Activated T-helper 1 cell treated with anti-CD3 and anti-CD28 coated beads, Interleukin-12 subunit alpha, Interleukin-12 subunit beta, Interleukin-2, Interleukin-4 antibody, amounts not matched to agents 30 ng/mL and 10 ng/mL and 1 ng/mL, durations not matched to agents 14 hours and 24 hours and 36 hours (primary cell): ENCODE data around the gene GPRIN2. TPM values are rescaled to one million over a fixed set of nuclear protein-coding genes. Genes with fewer than 3 reads are reported as not detected.
"Not testable (repeated sequence)": the region's sequence is repeated elsewhere in the genome, so short reads cannot be mapped to it uniquely, and the experiment has no call there.

ENCODE experiments used
- DNase-seq: peaks from one replicate; pipeline ENCODE4 v3.0.0; 2021; ENCODE audit warnings: low spot score
- H3K27ac Mint-ChIP-seq: one replicate; pipeline ENCODE4 v1.8.0; 2021; ENCODE audit warnings: mild to moderate bottlenecking, mixed read lengths
- H3K27me3 Mint-ChIP-seq: one replicate; pipeline ENCODE4 v1.8.0; 2022; ENCODE audit warnings: mild to moderate bottlenecking, moderate library complexity, mixed read lengths; ENCODE audit not compliant: insufficient read depth
- H3K36me3 Mint-ChIP-seq: one replicate; pipeline ENCODE4 v1.8.0; 2021; ENCODE audit warnings: low read depth, mixed read lengths
- H3K4me1 Mint-ChIP-seq: one replicate; pipeline ENCODE4 v1.8.0; 2021; ENCODE audit warnings: low read depth, mixed read lengths
- H3K4me3 Mint-ChIP-seq: one replicate; pipeline ENCODE4 v1.8.0; 2021; ENCODE audit warnings: mild to moderate bottlenecking, moderate library complexity, mixed read lengths
- H3K9me3 Mint-ChIP-seq: one replicate; pipeline ENCODE4 v1.8.0; 2021; ENCODE audit warnings: mixed read lengths
- intact Hi-C: fragments of 100-400 bp; cut with micrococcal nuclease; formaldehyde crosslinking; loops from one replicate; pipeline ENCODE4 v1.15.1; 2024
- total RNA-seq: library from RNA; stranded (reverse); gene quantifications from 2 replicates; pipeline ENCODE4 v1.2.3, GENCODE V29; 2022

Gene GPRIN2
- total RNA-seq: not detected in 2 replicates

DNA sequence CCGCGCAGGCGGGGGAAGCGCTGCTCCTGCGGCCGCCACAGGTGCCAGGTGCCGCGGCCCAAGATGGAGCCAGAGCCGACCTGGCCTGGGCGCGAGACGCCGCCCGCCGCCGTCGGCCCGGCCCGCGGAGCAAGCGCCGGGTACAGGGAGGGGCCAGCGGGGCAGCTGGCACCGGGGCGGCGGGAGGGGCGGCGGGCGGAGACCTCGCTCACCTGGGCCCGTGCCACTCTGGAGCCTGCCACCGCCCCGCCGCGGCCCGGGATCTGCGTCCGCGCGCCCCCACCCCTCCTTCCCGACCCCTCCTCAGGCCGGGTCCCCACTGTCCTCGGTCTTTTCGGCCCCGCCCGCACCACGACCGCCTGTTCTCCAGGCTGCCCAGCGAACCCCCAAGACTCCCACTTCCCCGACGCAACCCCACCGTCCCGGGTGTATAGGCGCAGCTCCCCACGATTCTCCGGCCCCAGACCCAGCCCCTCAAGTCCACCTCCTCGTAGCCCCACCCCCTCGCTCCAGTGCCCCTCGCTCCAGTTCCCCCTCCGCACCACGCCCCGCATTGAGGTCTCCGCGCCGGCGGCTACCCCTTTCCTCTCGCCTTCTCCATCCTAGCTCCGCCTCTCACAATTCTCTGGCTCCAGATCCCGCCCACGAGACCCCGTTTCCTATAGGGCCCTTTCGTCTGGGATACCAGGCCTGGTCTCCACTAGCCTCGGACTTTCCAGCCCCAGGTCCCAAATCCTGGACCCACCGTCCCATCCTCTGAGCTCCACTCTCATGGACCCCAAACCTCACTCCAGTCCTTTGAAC, at the start of gene GPRIN2:
Gene GPRIN2 (minus strand): TSS at position 144 of the 804 bp plus-strand sequence. CDS start 5,922 bp downstream, outside the sequence.
- DNase-seq: no peak
- H3K27me3 Mint-ChIP-seq: peaks cover 6% of the 10 kb centered on the region
- H3K36me3 Mint-ChIP-seq: no peaks in the 10 kb centered on the region
- H3K4me3 Mint-ChIP-seq: no peak within 1 kb of the TSS
- intact Hi-C loops: no loop called here
- H3K9me3 Mint-ChIP-seq: no peaks in the 10 kb centered on the region
- H3K27ac Mint-ChIP-seq: no peak within 1 kb of the TSS
- no peaks in the 10 kb centered on the region for H3K4me1 Mint-ChIP-seq

GRCh38 chr10:46600516-46600915, 44.1 kb upstream of the GPRIN2 start:
- H3K9me3 Mint-ChIP-seq, H3K4me1 Mint-ChIP-seq, H3K4me3 Mint-ChIP-seq, intact Hi-C loops, H3K36me3 Mint-ChIP-seq, H3K27me3 Mint-ChIP-seq, H3K27ac Mint-ChIP-seq, DNase-seq: not testable (repeated sequence)

- peak; percentile 8 for DNase-seq
- H3K4me1 Mint-ChIP-seq: not testable (repeated sequence)
These were observed 41.3 kb upstream of the GPRIN2 start for GRCh38 chr10:46597616-46598246.

GRCh38 chr10:46596570-46596969, 40.1 kb upstream of the GPRIN2 start:
- H3K27me3 Mint-ChIP-seq, intact Hi-C loops, H3K27ac Mint-ChIP-seq, DNase-seq, H3K36me3 Mint-ChIP-seq, H3K4me1 Mint-ChIP-seq, H3K9me3 Mint-ChIP-seq: not testable (repeated sequence)
- H3K4me3 Mint-ChIP-seq: peak overlapping the region; percentile 26

More at GRCh38 chr10:46597616-46598246, 41.3 kb upstream of the GPRIN2 start:
- H3K9me3 Mint-ChIP-seq, intact Hi-C loops, H3K27me3 Mint-ChIP-seq, H3K27ac Mint-ChIP-seq, H3K36me3 Mint-ChIP-seq: not testable (repeated sequence)
- H3K4me3 Mint-ChIP-seq: peak overlapping the region; percentile 53

GRCh38 chr10:46594453-46595063, 38.1 kb upstream of the GPRIN2 start:
- H3K9me3 Mint-ChIP-seq, H3K36me3 Mint-ChIP-seq, H3K4me3 Mint-ChIP-seq, H3K27ac Mint-ChIP-seq, intact Hi-C loops, H3K27me3 Mint-ChIP-seq, DNase-seq, H3K4me1 Mint-ChIP-seq: not testable (repeated sequence)

DNA sequence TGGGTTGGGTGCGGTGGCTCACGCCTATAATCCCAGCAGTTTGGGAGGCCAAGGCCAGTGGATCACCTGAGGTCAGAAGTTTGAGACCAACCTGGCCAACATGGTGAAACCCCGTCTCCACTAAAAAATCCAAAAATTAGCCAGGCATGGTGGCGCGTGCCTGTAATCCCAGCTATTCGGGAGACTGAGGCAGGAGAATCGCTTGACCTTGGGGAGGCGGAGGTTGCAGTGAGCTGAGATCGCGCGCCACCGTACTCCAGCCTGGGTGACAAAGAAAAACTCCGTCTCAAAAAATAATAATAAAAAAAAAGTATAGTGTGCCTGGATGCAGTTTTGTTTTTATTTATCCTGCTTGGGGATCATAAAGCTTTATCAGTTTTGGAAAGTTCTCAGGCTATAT, 36.8 kb upstream of the GPRIN2 start:
- H3K27ac Mint-ChIP-seq, DNase-seq, H3K27me3 Mint-ChIP-seq, H3K36me3 Mint-ChIP-seq, H3K4me3 Mint-ChIP-seq, H3K4me1 Mint-ChIP-seq, H3K9me3 Mint-ChIP-seq, intact Hi-C loops: not testable (repeated sequence)

DNA sequence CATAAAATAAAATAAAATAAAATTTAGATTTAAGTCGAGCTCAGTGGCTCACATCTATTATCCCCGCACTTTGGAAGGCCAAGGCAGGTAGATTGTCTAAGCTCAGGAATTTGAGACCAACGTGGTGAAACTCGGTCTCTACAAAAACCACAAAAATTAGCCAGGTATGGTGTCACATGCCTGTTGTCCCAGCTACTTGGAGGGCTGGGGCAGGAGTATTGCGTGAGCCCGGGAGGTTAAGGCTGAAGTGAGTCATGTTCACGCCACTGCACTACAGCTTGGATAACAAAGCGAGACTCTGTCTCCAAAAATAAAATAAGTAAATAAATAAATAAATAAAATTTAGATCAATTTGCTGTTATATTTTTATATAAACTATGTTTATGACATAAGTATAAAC, 34.6 kb upstream of the GPRIN2 start:
- H3K9me3 Mint-ChIP-seq, H3K27ac Mint-ChIP-seq, H3K27me3 Mint-ChIP-seq, H3K4me3 Mint-ChIP-seq, H3K36me3 Mint-ChIP-seq, intact Hi-C loops, H3K4me1 Mint-ChIP-seq, DNase-seq: not testable (repeated sequence)

- intact Hi-C loops, H3K36me3 Mint-ChIP-seq, H3K4me3 Mint-ChIP-seq: not testable (repeated sequence)
These were observed 33.1 kb upstream of the GPRIN2 start for GRCh38 chr10:46589589-46589988.

GRCh38 chr10:46588221-46588620, 31.8 kb upstream of the GPRIN2 start:
- DNase-seq, intact Hi-C loops, H3K4me1 Mint-ChIP-seq, H3K27me3 Mint-ChIP-seq, H3K27ac Mint-ChIP-seq, H3K36me3 Mint-ChIP-seq, H3K4me3 Mint-ChIP-seq, H3K9me3 Mint-ChIP-seq: not testable (repeated sequence)

More at GRCh38 chr10:46589589-46589988, 33.1 kb upstream of the GPRIN2 start:
- H3K4me1 Mint-ChIP-seq, H3K27me3 Mint-ChIP-seq, H3K9me3 Mint-ChIP-seq, DNase-seq, H3K27ac Mint-ChIP-seq: not testable (repeated sequence)

GRCh38 chr10:46587546-46587945, 31.1 kb upstream of the GPRIN2 start:
- H3K36me3 Mint-ChIP-seq, H3K27me3 Mint-ChIP-seq, H3K27ac Mint-ChIP-seq, H3K4me3 Mint-ChIP-seq, H3K4me1 Mint-ChIP-seq, H3K9me3 Mint-ChIP-seq, intact Hi-C loops, DNase-seq: not testable (repeated sequence)

GRCh38 chr10:46585246-46585645, 28.8 kb upstream of the GPRIN2 start:
- H3K27me3 Mint-ChIP-seq, H3K9me3 Mint-ChIP-seq, DNase-seq, H3K36me3 Mint-ChIP-seq, H3K27ac Mint-ChIP-seq, intact Hi-C loops, H3K4me1 Mint-ChIP-seq, H3K4me3 Mint-ChIP-seq: not testable (repeated sequence)

DNA sequence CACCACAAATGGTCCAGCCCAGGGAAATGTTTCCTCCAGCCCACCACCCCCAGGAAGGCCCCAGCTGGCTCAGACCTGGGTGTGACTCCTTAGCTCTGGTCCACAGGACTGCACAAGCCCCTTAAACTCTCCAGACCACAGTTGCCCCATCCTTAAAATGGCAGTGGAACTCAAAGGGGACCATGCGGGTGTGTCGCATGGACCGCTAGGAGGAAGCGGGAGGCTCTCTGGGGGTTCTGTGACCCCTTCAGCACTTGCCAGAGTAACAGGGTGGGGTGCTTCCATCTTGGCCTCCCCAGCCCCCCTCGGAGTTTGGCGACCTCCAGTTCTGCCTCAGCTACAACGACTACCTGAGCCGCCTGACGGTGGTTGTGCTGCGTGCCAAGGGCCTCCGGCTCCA, 27.7 kb upstream of the GPRIN2 start:
- intact Hi-C loops, H3K9me3 Mint-ChIP-seq, DNase-seq, H3K27me3 Mint-ChIP-seq, H3K27ac Mint-ChIP-seq, H3K4me1 Mint-ChIP-seq, H3K4me3 Mint-ChIP-seq, H3K36me3 Mint-ChIP-seq: not testable (repeated sequence)

- H3K4me3 Mint-ChIP-seq, intact Hi-C loops, H3K27me3 Mint-ChIP-seq, H3K36me3 Mint-ChIP-seq, H3K9me3 Mint-ChIP-seq, DNase-seq, H3K27ac Mint-ChIP-seq, H3K4me1 Mint-ChIP-seq: not testable (repeated sequence)
These were observed 26.1 kb upstream of the GPRIN2 start for GRCh38 chr10:46582568-46582967.
